Thyroid gland (tissue), 4 donors: ENCODE measurements around the gene KLRG1. TPM values are rescaled to one million over a fixed set of nuclear protein-coding genes. Genes with fewer than 3 reads are reported as not detected.

ENCODE experiments used
- DNase-seq, 2 donors: peaks; one replicate each; pipeline ENCODE4 v3.0.0-alpha.2; 2019
- H3K27ac ChIP-seq, 3 donors: fragments of 200-600 bp; sonication (generic); 1 replicate in 2 of 3; 2 replicates in 1 of 3; pipeline ENCODE4 v1.5.1; 2016 to 2019; ENCODE audit warnings: mild to moderate bottlenecking in 1 of 3, moderate library complexity in 1 of 3
- H3K27me3 ChIP-seq: fragments of 200-600 bp; sonication (generic); one replicate; pipeline ENCODE4 v1.5.1; 2019
- H3K36me3 ChIP-seq, 2 donors: fragments of 200-600 bp; sonication (generic); one replicate each; pipeline ENCODE4 v1.5.1; 2016 to 2019
- H3K4me1 ChIP-seq, 2 donors: fragments of 200-600 bp; sonication (generic); one replicate each; pipeline ENCODE4 v1.5.1; 2017 to 2019
- H3K4me3 ChIP-seq, 3 donors: fragments of 200-600 bp; sonication (generic); replicated peaks in 1 of 3; 1 replicate in 2 of 3; 2 replicates in 1 of 3; pipeline ENCODE4 v1.5.1; 2016; ENCODE audit warnings: mild to moderate bottlenecking in 1 of 3
- H3K9me3 ChIP-seq: fragments of 200-600 bp; sonication (generic); one replicate; pipeline ENCODE4 v1.5.1; 2017
- POLR2A ChIP-seq, 2 donors: fragments of 450-650 bp; IDR thresholded peaks; one replicate each; pipeline ENCODE4 v1.6.1; 2017; ENCODE audit warnings: antibody characterized with exemption in 2 of 2, mild to moderate bottlenecking in 2 of 2, moderate library complexity in 1 of 2
- WGBS, 2 donors: methylation state at CpG; one replicate each; pipeline ENCODE4 v1.1.5; 2017; 5-methylcytosine and 5-hydroxymethylcytosine counted together
- intact Hi-C: fragments of 100-400 bp; cut with DNase I; formaldehyde crosslinking; loops from one replicate; pipeline ENCODE4 v1.15.1; 2023
- total RNA-seq, 4 donors: library from RNA; depleted of rRNA; stranded (reverse); fragments of >200 nt; gene quantifications; one replicate each; pipeline ENCODE4 v1.2.3, GENCODE V29; 2016
- TF ChIP-seq, protein P1 (sequence below), 6 experiments: fragments of 200-600 bp in 3 of 6; fragments of 450-650 bp in 3 of 6; sonication (generic) in 3 of 6; IDR thresholded peaks; one replicate each; pipeline ENCODE4 v1.5.1; 2016 to 2019; ENCODE audit warnings: antibody characterized with exemption in 6 of 6, mild to moderate bottlenecking in 2 of 6, inconsistent platforms in 1 of 6, moderate library complexity in 1 of 6

Gene KLRG1
- total RNA-seq, 4 donors from 2014 or later = 1.1 to 4.3 (median 3.0) TPM

GRCh38 chr12:9039397-9039977 lies 50.1 kb downstream of the KLRG1 start:
- Histone ChIP-seq H3K27ac (no peak overlapping the region), H3K27me3 (no peaks in the 10 kb centered on the region), H3K4me3 (no peak overlapping the region), H3K36me3 (no peaks in the 10 kb centered on the region), H3K4me1 (no peaks in the 10 kb centered on the region), H3K9me3 (no peaks in the 10 kb centered on the region)
- no peak for DNase-seq
- TF ChIP-seq POLR2A (IDR thresholded peaks at IDR 0.05) = no peak
- TF ChIP-seq, protein P1, sequence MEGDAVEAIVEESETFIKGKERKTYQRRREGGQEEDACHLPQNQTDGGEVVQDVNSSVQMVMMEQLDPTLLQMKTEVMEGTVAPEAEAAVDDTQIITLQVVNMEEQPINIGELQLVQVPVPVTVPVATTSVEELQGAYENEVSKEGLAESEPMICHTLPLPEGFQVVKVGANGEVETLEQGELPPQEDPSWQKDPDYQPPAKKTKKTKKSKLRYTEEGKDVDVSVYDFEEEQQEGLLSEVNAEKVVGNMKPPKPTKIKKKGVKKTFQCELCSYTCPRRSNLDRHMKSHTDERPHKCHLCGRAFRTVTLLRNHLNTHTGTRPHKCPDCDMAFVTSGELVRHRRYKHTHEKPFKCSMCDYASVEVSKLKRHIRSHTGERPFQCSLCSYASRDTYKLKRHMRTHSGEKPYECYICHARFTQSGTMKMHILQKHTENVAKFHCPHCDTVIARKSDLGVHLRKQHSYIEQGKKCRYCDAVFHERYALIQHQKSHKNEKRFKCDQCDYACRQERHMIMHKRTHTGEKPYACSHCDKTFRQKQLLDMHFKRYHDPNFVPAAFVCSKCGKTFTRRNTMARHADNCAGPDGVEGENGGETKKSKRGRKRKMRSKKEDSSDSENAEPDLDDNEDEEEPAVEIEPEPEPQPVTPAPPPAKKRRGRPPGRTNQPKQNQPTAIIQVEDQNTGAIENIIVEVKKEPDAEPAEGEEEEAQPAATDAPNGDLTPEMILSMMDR (IDR thresholded peaks at IDR 0.05) = peak in 5 of 6 experiments; percentile 31 to 74 (median 66)
- intact Hi-C loops = loop anchor here (10.0 kb wide), 2 partner anchors 95 to 385 kb away; partner anchors contain the start of gene M6PR
- WGBS, 2 donors = 11 to 13% methylated on average over 3 of the region's 3 CpGs

DNA sequence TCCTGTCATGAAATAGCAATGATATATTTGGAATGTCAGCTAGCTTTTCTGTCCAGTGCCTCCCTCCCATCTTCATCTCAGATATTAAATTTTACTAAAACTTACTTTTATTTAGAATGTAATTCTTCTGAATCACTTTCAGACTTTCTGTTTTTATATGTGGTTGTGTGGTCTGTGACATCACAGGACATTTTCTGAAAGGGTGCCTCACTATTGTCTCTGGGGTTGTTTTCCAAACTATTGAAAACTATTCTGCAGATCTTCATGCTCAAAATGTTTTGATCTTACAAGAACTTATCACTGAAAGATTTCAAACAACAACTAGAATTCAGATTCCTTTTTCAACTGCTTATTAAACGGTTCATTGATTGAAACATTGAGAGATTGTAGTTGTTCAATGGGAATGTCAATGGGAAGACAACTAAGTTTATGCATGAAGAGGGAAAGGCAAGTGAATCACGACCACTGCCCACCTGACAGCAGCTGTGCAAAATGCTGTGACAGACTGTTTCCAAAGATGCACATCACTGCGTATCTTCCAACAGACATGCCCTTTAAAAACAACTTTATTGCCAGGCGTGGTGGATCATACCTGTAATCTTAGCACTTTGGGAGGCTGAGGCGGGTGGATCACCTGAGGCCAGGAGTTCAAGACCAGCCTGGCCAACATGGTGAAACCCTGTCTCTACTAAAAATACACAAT lies 51.3 kb downstream of the KLRG1 start:
- DNase-seq = no peak
- no peak overlapping the region for H3K27ac ChIP-seq
- no peaks in the 10 kb centered on the region for H3K36me3 ChIP-seq
- 76 to 83% methylated on average over 5 of the region's 5 CpGs for WGBS, 2 donors
- H3K4me1 ChIP-seq = no peaks in the 10 kb centered on the region
- TF ChIP-seq, protein P1 (IDR thresholded peaks at IDR 0.05) = no peak
- TF ChIP-seq POLR2A (IDR thresholded peaks at IDR 0.05) = no peak
- intact Hi-C loops = no loop called here
- H3K27me3 ChIP-seq = no peaks in the 10 kb centered on the region
- no peak overlapping the region for H3K4me3 ChIP-seq
- H3K9me3 ChIP-seq = no peaks in the 10 kb centered on the region

DNA sequence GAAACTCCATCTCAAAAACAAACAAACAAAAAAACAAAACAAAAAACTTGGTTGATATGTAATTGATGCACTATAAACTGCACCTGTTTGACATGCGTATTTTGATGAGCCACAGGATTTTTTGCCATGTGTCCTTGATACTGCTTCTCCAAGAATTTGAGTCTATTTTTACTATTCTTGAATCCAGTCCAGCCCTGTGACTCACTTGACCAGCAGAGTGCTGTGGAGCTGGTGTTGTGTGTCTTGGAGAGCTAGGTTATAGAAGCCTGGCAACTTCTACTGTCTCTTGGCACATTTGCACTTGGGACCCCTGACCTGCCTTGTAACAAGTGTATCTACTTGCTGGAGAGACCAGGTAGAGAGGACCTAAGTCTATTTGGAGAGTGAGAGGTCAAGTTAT lies 52.0 kb downstream of the KLRG1 start:
- Histone ChIP-seq H3K36me3 (no peaks in the 10 kb centered on the region), H3K4me1 (no peaks in the 10 kb centered on the region), H3K27ac (no peak overlapping the region), H3K9me3 (no peaks in the 10 kb centered on the region), H3K27me3 (no peaks in the 10 kb centered on the region), H3K4me3 (no peak overlapping the region)
- WGBS, 2 donors = 83 to 84% methylated on average over 1 of the region's 1 CpG
- DNase-seq = no peak
- intact Hi-C loops = no loop called here
- TF ChIP-seq, protein P1 (IDR thresholded peaks at IDR 0.05) = no peak
- TF ChIP-seq POLR2A (IDR thresholded peaks at IDR 0.05) = no peak

- Histone ChIP-seq H3K4me1 (no peaks in the 10 kb centered on the region), H3K9me3 (no peaks in the 10 kb centered on the region), H3K4me3 (no peak overlapping the region), H3K36me3 (no peaks in the 10 kb centered on the region), H3K27ac (no peak overlapping the region), H3K27me3 (no peaks in the 10 kb centered on the region)
- 79 to 87% methylated on average over 2 of the region's 2 CpGs for WGBS, 2 donors
- intact Hi-C loops = no loop called here
- DNase-seq = no peak
- no peak for TF ChIP-seq POLR2A (IDR thresholded peaks at IDR 0.05)
- TF ChIP-seq, protein P1 (IDR thresholded peaks at IDR 0.05) = no peak
Measured at GRCh38 chr12:9043766-9044165, 54.4 kb downstream of the KLRG1 start.

GRCh38 chr12:9047105-9047504 lies 57.8 kb downstream of the KLRG1 start:
- no peaks in the 10 kb centered on the region for H3K4me1 ChIP-seq
- H3K36me3 ChIP-seq = no peaks in the 10 kb centered on the region
- no peak for TF ChIP-seq POLR2A (IDR thresholded peaks at IDR 0.05)
- TF ChIP-seq, protein P1 (IDR thresholded peaks at IDR 0.05) = no peak
- no peak overlapping the region for H3K4me3 ChIP-seq
- 95 to 98% methylated on average over 1 of the region's 1 CpG for WGBS, 2 donors
- H3K27me3 ChIP-seq = no peaks in the 10 kb centered on the region
- H3K9me3 ChIP-seq = no peaks in the 10 kb centered on the region
- no peak for DNase-seq
- no peak overlapping the region for H3K27ac ChIP-seq
- intact Hi-C loops = no loop called here
